Measurements from ENCODE around the gene ATP7B. TPM values are rescaled to one million over a fixed set of nuclear protein-coding genes. Genes with fewer than 3 reads are reported as not detected.

The ATP7B gene
- total RNA-seq, 2 experiments from 2014 or later: 0.40 to 0.76 TPM

DNA sequence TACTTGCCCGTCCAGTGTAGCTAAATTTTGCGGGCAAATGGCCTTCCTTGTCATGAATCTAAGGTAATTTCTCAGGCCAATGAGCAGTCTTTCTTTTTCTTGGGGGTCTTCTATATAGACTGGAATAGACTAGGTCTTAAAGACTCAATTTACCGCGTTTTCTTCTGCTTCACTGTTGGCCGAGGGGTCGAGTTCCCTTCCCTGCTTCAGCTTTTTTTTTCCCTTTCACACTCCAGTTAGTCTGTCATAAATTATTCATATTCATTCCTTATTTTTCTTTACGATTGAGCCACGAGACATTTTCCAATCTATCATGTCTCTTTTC, 1.2 kb upstream of the ATP7B start:
- H3K9me3 ChIP-seq (ENCODE audit: low read length): peaks cover 5% of the 10 kb centered on the region; the same call in 1 of the 2 replicates
- H4K20me1 ChIP-seq (ENCODE audit: insufficient read depth, low read length): 0 out of 2 replicates have a peak, but pooled peaks cover 4% of the 10 kb centered on the region
- no peak for TF ChIP-seq EZH2phosphoT487 (IDR thresholded peaks at IDR 0.05; ENCODE audit: borderline replicate concordance, low read depth, low read length)
- TF ChIP-seq, protein P1, sequence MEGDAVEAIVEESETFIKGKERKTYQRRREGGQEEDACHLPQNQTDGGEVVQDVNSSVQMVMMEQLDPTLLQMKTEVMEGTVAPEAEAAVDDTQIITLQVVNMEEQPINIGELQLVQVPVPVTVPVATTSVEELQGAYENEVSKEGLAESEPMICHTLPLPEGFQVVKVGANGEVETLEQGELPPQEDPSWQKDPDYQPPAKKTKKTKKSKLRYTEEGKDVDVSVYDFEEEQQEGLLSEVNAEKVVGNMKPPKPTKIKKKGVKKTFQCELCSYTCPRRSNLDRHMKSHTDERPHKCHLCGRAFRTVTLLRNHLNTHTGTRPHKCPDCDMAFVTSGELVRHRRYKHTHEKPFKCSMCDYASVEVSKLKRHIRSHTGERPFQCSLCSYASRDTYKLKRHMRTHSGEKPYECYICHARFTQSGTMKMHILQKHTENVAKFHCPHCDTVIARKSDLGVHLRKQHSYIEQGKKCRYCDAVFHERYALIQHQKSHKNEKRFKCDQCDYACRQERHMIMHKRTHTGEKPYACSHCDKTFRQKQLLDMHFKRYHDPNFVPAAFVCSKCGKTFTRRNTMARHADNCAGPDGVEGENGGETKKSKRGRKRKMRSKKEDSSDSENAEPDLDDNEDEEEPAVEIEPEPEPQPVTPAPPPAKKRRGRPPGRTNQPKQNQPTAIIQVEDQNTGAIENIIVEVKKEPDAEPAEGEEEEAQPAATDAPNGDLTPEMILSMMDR (conservative IDR thresholded peaks at IDR 0.05; ENCODE audit: low read length): no peak
- DNase-seq (ENCODE audit: low spot score): peak; percentile 12
- peaks cover 30% of the 10 kb centered on the region for H3K79me2 ChIP-seq (ENCODE audit: insufficient read depth, low read depth, low read length)
- ChIA-PET CTCF (ENCODE audit: unreplicated experiment) (no interaction called here), POLR2A (interaction anchor here (0.6 to 1.4 kb wide), 8 partner anchors 13 to 568 kb away, joined by 3 to 7 read pairs (median 3); no protein-coding TSS in a partner anchor)
- peak overlapping the region; percentile 91 for H2AFZ ChIP-seq (ENCODE audit: low read length)
- TSS peak; percentile 90 for BruUV-seq (replicated peaks)
- H3K36me3 ChIP-seq (ENCODE audit: insufficient read depth, low read length): peaks cover 26% of the 10 kb centered on the region
- no peaks in the 10 kb centered on the region for H3K9me2 ChIP-seq (ENCODE audit: insufficient read depth, low read length)
- peak overlapping the region; percentile 95 for H3K4me3 ChIP-seq (ENCODE audit: low read depth, low read length, poor library complexity, severe bottlenecking)
- intact Hi-C loops (cut with micrococcal nuclease; ENCODE audit: unreplicated experiment): loop anchor here (1.0 to 5.0 kb wide), 4 partner anchors 146 to 640 kb away; partner anchors contain the start of genes CKAP2 and SUGT1
- no peak overlapping the region for H3K27ac ChIP-seq (ENCODE audit: low read depth, low read length, poor library complexity, severe bottlenecking)
- peaks cover 16% of the 10 kb centered on the region for H3K4me1 ChIP-seq (ENCODE audit: insufficient read depth, low read length, poor library complexity, severe bottlenecking)
- peak overlapping the region; percentile 75 for H3K4me2 ChIP-seq (ENCODE audit: low read length)

DNA sequence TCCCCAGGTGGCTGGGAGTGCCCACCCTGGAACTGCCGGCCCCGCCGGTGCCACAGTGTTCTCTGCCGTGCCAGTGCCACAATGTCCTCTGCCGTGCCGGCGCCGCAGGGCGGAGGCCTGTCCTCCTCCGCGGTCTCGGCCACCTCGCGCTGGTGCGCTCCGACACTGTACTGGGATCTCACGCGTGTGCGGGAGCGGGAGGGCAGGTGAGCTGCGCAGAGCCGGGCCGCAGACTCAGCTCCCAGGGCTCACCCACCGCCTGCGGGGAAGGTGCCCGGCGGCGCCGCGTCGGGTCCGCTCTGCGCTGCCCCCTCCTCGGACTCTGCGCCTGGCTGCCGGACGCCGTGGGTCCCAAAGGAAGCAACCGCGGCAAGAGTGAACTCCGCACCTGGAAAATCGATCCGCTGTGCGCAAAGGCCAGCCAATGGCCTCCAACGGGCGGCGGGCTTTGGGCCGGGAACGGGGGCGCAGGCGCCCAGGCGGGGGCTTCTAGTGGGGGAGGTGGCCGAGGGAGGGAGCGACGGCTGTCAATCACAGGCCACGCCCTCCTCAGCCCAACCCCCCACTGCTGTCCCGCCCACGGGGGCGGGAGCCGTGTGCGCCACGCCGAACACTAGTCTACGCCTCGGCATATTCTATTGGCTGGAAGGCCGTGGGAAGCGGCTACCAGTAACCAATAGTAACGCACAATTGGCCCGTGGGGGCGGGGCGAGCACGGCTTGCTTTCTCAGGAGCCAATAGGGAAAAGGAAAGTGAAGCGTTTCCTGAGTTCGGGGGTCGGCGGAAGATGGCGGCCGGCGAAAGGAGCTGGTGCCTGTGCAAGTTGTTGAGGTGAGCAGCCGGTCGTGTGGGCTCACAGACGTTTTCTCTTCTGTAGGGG, 622 bp upstream of the ATP7B start, which contains the start of gene ALG11:
Gene ALG11 (plus strand): TSS at position 767 of the 880 bp plus-strand sequence. CDS start 21 bp downstream, at position 788.
- DNase-seq (ENCODE audit: low spot score): peak; percentile 99
- Histone ChIP-seq H3K4me2 (ENCODE audit: low read length) (peak within 1 kb of the TSS; percentile 96), H3K36me3 (ENCODE audit: insufficient read depth, low read length) (peaks cover 20% of the 10 kb centered on the region), H4K20me1 (ENCODE audit: insufficient read depth, low read length) (0 out of 2 replicates have a peak, but pooled peaks cover 4% of the 10 kb centered on the region), H2AFZ (ENCODE audit: low read length) (peak within 1 kb of the TSS; percentile 92), H3K9me3 (ENCODE audit: low read length) (peaks cover 5% of the 10 kb centered on the region; the same call in 1 of the 2 replicates), H3K27ac (ENCODE audit: low read depth, low read length, poor library complexity, severe bottlenecking) (no peak within 1 kb of the TSS), H3K4me1 (ENCODE audit: insufficient read depth, low read length, poor library complexity, severe bottlenecking) (peaks cover 16% of the 10 kb centered on the region), H3K4me3 (ENCODE audit: low read depth, low read length, poor library complexity, severe bottlenecking) (peak within 1 kb of the TSS; percentile 95), H3K9me2 (ENCODE audit: insufficient read depth, low read length) (no peaks in the 10 kb centered on the region), H3K79me2 (ENCODE audit: insufficient read depth, low read depth, low read length) (peaks cover 30% of the 10 kb centered on the region)
- intact Hi-C loops (cut with micrococcal nuclease; ENCODE audit: unreplicated experiment): loop anchor here (1.0 to 5.0 kb wide), 4 partner anchors 146 to 640 kb away; partner anchors contain the start of genes CKAP2 and SUGT1
- TF ChIP-seq, protein P1 (conservative IDR thresholded peaks at IDR 0.05; ENCODE audit: low read length): no peak
- TF ChIP-seq EZH2phosphoT487 (IDR thresholded peaks at IDR 0.05; ENCODE audit: borderline replicate concordance, low read depth, low read length): no peak
- POLR2A ChIA-PET: interaction anchor here (0.6 to 1.4 kb wide), 7 partner anchors 13 to 567 kb away, joined by 3 to 7 read pairs (median 3); no protein-coding TSS in a partner anchor
- CTCF ChIA-PET (ENCODE audit: unreplicated experiment): no interaction called here
- BruUV-seq (replicated peaks): no TSS peak
